D341Med (cell line): ENCODE data around the gene TCF12.

Experiments used
- DNase-seq: peaks from one replicate; pipeline ENCODE4 v3.0.0; 2012; ENCODE audit warnings: low spot score

Gene TCF12

GRCh38 chr15:57218826-57219576 is 300.6 kb downstream of the TCF12 start:
- DNase-seq: peak; percentile 46

DNA sequence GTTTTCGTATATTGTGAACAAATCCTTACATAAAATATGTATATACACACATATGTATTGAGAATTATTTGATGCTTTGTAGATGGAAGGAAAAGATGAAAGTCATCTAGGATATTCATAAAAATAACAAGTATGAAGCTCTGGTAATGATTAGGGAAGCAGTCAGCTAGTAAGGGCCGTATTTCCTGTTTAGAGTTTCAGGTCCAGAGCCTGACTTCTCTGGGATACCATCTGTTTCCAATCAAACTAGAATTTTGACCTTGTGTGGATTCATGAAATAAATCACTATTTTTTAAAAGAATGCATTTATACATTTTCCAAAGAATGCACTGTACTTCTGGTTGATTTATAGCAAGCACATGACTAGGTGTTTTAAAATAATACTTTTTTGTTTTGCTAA is 301.8 kb downstream of the TCF12 start:
- no peak for DNase-seq

- no peak for DNase-seq
Observed at GRCh38 chr15:57221134-57221533, 302.7 kb downstream of the TCF12 start.

DNA sequence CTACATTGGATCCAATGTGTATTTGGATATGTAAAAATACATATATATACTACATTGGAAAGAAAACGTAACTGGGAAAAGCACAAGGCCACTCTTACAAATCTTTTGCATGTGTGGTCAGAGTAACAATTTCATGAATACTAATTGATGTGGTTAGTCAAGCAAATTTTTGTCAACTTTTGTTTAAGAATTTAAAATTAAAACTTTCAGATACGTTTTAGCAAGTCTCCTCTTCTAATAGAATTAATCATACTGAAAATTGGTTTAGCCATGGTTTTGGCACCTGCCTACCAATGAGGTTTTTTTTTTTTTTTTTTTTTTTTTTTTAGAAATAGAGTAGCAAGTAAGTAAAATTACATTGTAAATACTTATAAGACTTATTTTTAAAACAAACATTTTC is 304.9 kb downstream of the TCF12 start:
- no peak for DNase-seq

- no peak for DNase-seq
Observed at GRCh38 chr15:57223887-57224286, 305.4 kb downstream of the TCF12 start.

GRCh38 chr15:57224664-57225063 is 306.2 kb downstream of the TCF12 start:
- DNase-seq: no peak

DNA sequence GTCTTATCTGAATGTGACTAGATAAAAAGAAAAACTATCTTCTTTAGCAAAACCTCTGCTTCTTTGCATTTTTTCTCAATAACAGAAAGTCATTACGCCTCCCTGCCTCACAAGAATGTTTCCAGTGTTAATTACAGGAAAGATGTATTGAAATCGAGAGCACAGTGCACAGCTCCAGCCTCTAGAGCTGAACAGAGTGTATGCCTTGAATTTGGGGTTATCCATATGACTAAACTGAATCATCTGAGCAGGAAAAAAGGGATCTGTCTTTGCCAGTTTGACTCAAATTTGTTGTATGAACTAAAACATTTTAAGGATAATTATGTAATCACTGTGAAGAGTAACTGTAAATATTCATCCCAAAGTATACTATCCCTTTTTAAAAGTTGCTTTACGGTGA is 308.7 kb downstream of the TCF12 start:
- DNase-seq: no peak

GRCh38 chr15:57227899-57228298 is 309.5 kb downstream of the TCF12 start:
- no peak for DNase-seq

DNA sequence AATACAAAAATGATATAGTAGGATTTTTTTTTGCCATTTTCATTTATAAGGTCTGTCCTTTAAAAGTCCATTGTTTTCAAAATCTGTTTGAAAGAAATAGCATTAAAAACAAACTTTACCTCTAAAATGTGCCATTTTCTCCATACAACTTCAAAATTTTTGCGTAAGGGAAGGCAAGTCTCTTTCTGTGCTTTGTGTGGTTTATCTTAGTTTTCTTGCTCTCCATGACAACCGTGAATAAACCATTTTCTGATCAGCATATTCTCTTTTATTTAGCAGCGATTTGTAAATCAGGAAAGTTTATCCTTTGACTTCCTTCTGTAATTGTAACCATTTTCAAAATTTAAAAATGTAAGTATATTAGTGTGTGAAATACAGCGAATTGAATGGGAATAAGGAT is 310.0 kb downstream of the TCF12 start:
- DNase-seq: no peak

GRCh38 chr15:57229051-57229450 is 310.6 kb downstream of the TCF12 start:
- DNase-seq: no peak

GRCh38 chr15:57231559-57231958 is 313.1 kb downstream of the TCF12 start:
- no peak for DNase-seq

GRCh38 chr15:57234156-57234555 is 315.7 kb downstream of the TCF12 start:
- no peak for DNase-seq

- DNase-seq: peak; percentile 34
Observed at GRCh38 chr15:57235186-57235585, 316.7 kb downstream of the TCF12 start.

- DNase-seq: peak; percentile 58
Observed at GRCh38 chr15:57235873-57236272, 317.4 kb downstream of the TCF12 start.

- DNase-seq: no peak
Observed at GRCh38 chr15:57236561-57237300, 318.3 kb downstream of the TCF12 start.

- DNase-seq: no peak
Observed at GRCh38 chr15:57237301-57237642, 318.8 kb downstream of the TCF12 start.

DNA sequence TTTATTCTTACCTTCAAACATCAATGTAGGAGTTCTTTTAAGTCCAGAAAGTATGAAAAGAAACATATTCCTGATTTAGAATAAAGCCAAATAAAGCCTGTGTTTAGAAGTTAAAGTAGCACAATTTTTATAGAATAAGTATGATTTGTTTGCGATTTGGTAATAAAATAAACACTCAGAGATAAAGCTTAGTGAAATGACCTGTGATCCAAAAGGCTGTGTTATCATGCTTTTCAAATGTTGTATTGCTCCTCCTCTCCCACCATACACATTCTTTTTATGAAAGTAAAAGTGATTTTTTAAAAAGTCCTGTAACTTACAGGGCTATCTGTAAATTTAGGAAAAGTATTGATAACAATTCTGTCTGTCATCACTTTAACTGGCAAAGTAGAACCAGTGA is 319.2 kb downstream of the TCF12 start:
- DNase-seq: no peak

DNA sequence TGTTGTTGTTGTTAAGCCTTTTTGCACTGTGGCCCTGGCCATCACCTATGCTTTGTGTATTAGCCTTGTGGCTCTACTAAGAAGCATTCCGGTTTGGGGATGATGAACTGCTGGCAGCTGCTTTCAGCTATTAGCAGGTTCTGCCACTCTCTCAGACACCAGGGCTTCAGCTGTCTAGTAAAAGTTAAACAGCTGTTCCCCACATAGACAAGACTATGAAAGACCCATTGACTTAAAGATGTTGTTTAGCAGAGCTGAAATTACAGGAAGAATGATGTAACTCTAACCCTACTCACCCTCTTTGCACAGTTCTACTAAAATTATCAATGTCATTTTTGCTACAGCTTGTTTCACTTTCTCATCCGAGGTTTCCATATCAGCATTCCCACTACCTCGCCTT is 326.7 kb downstream of the TCF12 start:
- DNase-seq: peak; percentile 35

- no peak for DNase-seq
Observed at GRCh38 chr15:57245714-57246113, 327.3 kb downstream of the TCF12 start.

DNA sequence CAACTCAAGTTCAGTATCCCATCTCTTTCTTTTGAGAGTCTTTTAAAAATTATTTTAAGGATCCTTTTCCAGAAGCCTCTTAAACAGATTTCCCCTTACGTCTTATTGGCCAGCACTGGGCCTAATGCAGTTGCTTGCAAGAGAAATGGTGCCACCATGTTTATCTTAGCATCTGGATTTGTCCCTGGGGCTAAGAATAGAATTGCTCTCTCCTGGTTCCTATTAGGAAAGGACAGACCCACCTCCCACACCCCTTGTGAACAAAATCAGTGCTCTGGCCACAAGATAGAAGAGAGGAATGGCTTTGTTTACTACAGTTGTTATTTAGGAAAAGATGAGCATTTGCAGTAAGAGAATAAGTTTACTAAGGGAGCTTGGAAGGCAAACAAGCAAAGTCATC is 329.6 kb downstream of the TCF12 start:
- DNase-seq: no peak

DNA sequence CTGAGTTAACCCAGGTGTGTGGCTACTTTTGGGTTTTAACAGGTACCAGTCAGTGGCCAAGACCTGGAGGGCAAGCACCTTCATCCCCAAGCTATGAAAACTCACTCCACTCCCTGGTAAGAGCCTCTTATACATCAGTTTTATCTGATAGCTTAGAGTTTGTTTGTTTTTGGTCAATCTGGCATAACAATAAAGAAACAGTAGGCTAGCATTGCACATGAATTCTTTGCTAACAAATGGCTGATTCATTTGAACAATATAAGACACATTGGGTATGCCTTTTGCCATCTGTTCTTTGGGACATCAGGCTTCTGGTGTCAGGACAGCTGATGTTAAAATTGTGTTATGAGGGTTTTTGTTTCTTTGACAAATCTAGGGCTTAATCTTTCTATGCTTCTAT is 332.9 kb downstream of the TCF12 start:
- no peak for DNase-seq

- no peak for DNase-seq
Observed at GRCh38 chr15:57251941-57252340, 333.5 kb downstream of the TCF12 start.

DNA sequence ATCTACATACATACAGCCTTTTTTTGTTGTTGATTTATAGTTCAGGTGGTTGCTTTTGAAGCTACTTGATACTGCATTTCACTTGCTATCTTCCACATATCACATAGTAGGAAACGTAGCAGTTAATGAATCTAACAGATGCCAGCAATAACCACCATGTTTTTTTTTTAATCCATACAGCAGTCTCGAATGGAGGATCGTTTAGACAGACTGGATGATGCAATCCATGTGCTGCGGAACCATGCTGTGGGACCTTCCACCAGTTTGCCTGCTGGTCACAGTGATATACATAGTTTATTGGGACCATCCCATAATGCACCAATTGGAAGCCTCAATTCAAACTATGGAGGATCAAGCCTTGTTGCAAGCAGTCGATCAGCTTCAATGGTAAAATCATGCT is 334.6 kb downstream of the TCF12 start:
- DNase-seq: no peak

DNA sequence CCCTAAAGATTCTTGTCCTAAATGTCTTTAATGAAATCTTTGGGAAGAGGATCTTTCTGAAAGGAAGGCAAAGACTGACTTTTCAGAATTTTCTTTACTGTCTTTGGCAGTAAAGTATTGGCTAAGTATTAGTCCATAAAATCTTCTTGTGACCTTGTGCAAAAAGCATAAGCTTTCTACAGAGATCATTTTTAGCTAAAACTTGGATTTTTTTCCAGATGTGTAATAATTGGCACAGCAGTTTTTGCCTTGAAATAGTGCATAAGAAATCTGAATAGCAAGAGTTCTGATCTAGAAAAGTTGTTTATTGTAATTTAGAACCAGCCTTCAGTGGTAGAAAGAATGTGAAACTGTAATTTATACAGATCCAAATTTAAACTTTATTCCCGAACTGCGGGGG is 335.1 kb downstream of the TCF12 start:
- DNase-seq: no peak
